Spinal cord (tissue), 10 donors: ENCODE data around the gene FBXL4. TPM values are rescaled to one million over a fixed set of nuclear protein-coding genes. Genes with fewer than 3 reads are reported as not detected.

Source experiments
- DNase-seq, 6 donors: peaks; one replicate each; pipeline versions ENCODE4 v3.0.0 to v3.0.0-alpha.2; 2013 to 2015; ENCODE audit warnings: low spot score in 6 of 6, low read depth in 4 of 6
- H3K27ac ChIP-seq: one replicate; pipeline ENCODE4 v1.5.1; 2013; ENCODE audit warnings: low read depth, low read length, control low read depth
- H3K27me3 ChIP-seq: one replicate; pipeline ENCODE4 v1.6.1; 2013; ENCODE audit warnings: low read length; ENCODE audit not compliant: control insufficient read depth, insufficient read depth
- H3K36me3 ChIP-seq: one replicate; pipeline ENCODE4 v1.6.1; 2013; ENCODE audit warnings: low read length; ENCODE audit not compliant: control insufficient read depth, insufficient read depth
- H3K4me1 ChIP-seq: one replicate; pipeline ENCODE4 v1.6.1; 2013; ENCODE audit warnings: low read length; ENCODE audit not compliant: control insufficient read depth, insufficient read depth
- H3K4me3 ChIP-seq: one replicate; pipeline ENCODE4 v1.5.1; 2013; ENCODE audit warnings: low read depth, low read length, control low read depth
- H3K9me3 ChIP-seq: one replicate; pipeline ENCODE4 v1.6.1; 2013; ENCODE audit warnings: low read length; ENCODE audit not compliant: control insufficient read depth, insufficient read depth
- WGBS: methylation state at CpG from one replicate; pipeline ENCODE4 v1.1.5; 2013; ENCODE audit warnings: missing lambda C conversion rate; ENCODE audit not compliant: insufficient coverage; 5-methylcytosine and 5-hydroxymethylcytosine counted together
- polyA plus RNA-seq, 2 donors: library from polyadenylated mRNA; unstranded; fragments of 120-200 nt; gene quantifications; one replicate each; pipeline ENCODE4 v1.2.1, GENCODE V29; 2013; ENCODE audit not compliant: insufficient read length in 2 of 2
- total RNA-seq, 2 donors: library from RNA; depleted of rRNA in 1 of 2; stranded (reverse); fragments of 120-200 nt in 1 of 2; fragments of >200 nt in 1 of 2; gene quantifications; one replicate each; pipeline versions ENCODE4 v1.2.3 to v1.2.4, GENCODE V29; 2013 to 2014
- donor health status: healthy.

FBXL4 gene
- total and polyA plus RNA-seq, 4 donors = 10.5 to 35.4 (median 17.1) TPM

DNA sequence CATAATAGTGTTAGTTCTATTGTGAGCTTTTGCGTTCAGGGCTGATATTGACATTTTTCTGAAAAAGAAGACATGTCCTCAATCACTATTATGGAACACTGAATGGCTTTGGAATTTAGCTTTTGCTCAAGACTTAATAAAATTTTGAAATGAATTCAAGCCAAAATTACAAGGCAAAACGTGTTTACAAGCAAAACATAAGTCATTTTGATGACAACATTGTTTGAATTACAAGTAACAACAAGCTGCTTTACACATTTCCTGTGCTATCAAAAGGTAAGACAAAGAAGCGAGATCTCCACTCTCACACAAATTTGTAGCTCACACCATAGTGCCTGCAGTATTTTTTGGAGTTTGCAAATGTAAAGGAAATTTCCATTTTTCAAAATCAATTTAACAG is 75.9 kb downstream of the FBXL4 start:
- Histone ChIP-seq H3K27me3 (no peaks in the 10 kb centered on the region), H3K27ac (no peak overlapping the region), H3K4me3 (no peak overlapping the region), H3K9me3 (peaks cover 2% of the 10 kb centered on the region), H3K4me1 (no peaks in the 10 kb centered on the region), H3K36me3 (no peaks in the 10 kb centered on the region)
- no peak for DNase-seq
- WGBS = 43% methylated on average over 1 of the region's 3 CpGs

DNA sequence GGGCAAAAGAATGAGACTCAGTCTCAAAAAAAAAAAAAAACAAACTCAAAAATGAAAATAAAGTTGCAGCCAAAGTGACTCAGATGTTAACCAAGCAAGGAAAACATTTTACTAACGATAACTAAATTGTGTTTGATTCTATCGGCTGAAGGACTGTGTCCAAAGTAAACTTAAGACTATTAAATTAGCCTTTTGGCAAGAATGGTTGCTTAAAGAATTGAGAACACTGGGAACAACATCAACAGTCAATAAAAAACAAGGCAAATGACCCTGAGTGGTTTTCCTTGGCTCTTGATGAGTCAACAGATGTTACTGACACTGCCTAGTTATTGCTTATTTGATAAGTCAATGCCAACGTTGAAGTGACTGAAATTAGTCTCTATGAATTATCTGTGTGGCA is 76.7 kb downstream of the FBXL4 start:
- no peak for DNase-seq
- Histone ChIP-seq H3K9me3 (peaks cover 2% of the 10 kb centered on the region), H3K27me3 (no peaks in the 10 kb centered on the region), H3K4me1 (no peaks in the 10 kb centered on the region), H3K4me3 (no peak overlapping the region), H3K36me3 (no peaks in the 10 kb centered on the region), H3K27ac (no peak overlapping the region)
- WGBS = no CpG with 5 or more reads among the region's 3 CpGs

DNA sequence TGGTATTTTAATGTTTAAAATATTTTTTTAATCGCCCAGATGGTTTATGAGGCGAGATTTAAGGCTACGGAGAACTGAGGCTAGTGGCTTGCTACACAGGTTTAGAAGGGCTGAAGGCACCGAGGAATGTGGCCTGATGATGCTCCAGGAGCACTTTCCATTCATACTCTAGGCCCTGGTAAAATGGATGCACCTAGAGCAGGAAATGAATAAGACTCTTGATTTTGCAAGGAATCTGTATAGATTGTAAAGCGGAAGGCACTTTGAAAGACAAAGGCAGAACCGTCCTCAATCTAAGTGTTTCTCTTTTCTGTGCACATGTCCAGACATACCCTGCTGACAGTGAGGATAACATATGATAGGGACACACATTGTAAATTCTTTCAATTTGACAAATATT is 83.2 kb downstream of the FBXL4 start:
- Histone ChIP-seq H3K9me3 (no peaks in the 10 kb centered on the region), H3K27ac (no peak overlapping the region), H3K4me3 (no peak overlapping the region), H3K4me1 (no peaks in the 10 kb centered on the region), H3K36me3 (no peaks in the 10 kb centered on the region), H3K27me3 (no peaks in the 10 kb centered on the region)
- no peak for DNase-seq
- WGBS = 100% methylated on average over 3 of the region's 6 CpGs

DNA sequence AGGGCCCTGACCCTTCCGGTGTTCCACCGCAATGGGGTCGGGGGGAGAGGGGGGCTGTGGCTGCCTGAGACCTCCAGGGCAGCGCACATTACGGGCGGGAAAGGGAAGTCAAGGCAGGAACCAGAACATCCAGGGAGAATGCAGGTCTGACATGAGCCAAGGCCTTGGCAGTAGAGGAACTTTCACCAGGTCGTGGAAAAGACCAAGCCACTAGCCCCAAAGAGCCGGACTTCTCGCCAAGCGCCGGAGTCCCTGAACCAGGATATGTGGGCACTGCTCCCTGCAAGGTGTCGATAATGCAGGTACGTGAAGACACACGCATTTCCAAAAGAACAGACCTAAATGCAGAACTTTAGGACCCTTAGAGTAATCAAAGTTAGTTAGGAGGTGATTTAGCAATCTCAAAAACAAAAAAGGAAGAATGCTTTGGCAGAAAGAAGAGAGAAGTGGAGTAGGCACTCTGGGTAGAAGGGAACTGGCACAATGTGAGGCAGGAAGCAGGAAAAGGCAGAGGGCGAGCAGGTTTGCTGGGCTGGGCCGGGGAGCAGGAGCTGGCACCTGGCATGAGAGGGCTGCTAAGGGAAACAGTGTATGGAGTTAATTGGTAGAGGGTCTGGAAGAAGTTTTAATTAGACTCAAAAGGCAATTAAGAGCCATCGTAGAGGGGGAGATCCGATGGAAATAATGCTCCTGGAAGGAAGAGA is 99.1 kb downstream of the FBXL4 start:
- H3K4me3 ChIP-seq = no peak overlapping the region
- peaks cover 39% of the 10 kb centered on the region for H3K27me3 ChIP-seq
- DNase-seq = peak in 1 of 6 donors; percentile 40
- no peaks in the 10 kb centered on the region for H3K9me3 ChIP-seq
- no peak overlapping the region for H3K27ac ChIP-seq
- WGBS = 65% methylated on average over 18 of the region's 18 CpGs
- peaks cover 15% of the 10 kb centered on the region for H3K36me3 ChIP-seq
- peaks cover 31% of the 10 kb centered on the region for H3K4me1 ChIP-seq

DNA sequence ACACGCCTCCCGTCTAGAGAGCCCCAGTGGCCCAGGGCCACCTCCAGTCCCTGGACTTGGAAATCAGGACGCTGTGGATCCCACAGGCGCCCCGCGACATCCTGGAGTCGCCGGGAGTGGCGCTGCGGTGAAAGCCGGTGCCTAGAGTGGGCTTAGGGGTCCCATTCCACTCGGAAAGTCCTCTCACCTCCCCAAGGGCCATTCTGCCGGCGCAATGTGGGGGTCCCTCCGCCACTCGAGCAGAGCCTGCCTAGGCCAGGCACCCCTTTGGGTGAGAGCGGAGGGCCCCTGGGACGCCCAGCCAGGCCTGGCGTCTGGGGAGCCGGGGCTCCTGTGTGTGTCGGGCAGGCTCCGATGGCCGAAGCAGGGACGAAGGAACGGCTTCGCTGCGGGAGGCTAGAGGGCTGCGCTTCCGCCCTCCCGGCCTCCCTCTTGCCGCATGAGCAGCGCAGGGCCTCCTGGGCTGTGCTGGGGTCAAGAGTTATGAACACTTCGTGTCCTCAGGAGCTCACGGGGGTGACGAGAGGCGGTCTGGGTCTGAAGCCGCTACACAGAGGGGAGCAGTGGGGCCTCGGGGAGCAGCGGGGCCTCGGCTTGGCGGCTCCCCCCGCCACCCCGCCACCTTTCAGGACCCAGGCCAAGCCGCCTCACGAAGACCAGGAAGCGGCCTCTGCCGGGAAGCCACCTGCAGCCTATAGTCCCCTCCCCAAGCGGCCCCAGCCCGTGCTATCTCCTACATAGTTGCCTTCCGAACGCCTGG is 99.8 kb downstream of the FBXL4 start:
- H3K36me3 ChIP-seq = peaks cover 16% of the 10 kb centered on the region
- peak in 3 of 6 donors; percentile 0 to 52 (median 12) for DNase-seq
- H3K27ac ChIP-seq = no peak overlapping the region
- H3K4me1 ChIP-seq = peaks cover 37% of the 10 kb centered on the region
- no peaks in the 10 kb centered on the region for H3K9me3 ChIP-seq
- H3K4me3 ChIP-seq = peak overlapping the region; percentile 28
- peaks cover 46% of the 10 kb centered on the region for H3K27me3 ChIP-seq
- 31% methylated on average over 43 of the region's 51 CpGs for WGBS

DNA sequence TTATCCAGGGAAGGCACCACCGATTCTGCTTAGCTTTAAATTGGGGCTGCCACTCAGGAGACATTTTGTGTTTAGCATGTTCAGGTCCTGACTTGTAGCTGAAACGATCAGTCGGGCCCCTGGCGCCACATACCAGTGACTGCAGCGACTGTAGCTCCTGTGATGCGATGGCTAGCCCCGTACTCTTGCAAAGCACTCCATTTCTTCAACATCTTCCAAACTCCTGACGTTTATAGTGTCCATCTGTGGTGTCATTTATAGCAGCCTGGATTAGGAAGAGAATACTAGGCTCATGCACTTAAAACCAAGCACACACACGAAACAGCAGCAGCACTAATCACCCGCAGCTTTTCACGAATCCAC is 100.3 kb downstream of the FBXL4 start:
- Histone ChIP-seq H3K27me3 (peaks cover 51% of the 10 kb centered on the region), H3K4me1 (peaks cover 43% of the 10 kb centered on the region), H3K27ac (no peak overlapping the region), H3K36me3 (peaks cover 21% of the 10 kb centered on the region), H3K4me3 (peak overlapping the region; percentile 28), H3K9me3 (no peaks in the 10 kb centered on the region)
- DNase-seq = peak in 2 of 6 donors; percentile 2 to 43
- 26% methylated on average over 8 of the region's 11 CpGs for WGBS

DNA sequence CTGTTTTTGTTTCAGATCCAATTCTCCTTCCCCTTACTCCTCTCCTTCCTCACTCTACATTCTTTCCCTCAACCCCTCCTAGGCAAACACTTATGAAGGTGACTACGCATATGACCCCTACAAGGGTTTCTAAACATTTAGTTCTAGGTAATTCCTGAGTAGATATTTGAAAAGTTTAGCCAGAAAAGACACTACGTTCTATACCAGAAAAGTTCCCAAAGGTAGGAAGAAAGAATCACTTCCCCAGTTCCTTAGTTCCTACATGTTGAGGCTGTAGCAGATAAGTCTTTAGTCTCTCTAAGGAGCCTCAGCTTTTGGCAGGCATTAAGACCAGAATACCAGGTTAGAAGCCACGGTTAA is 101.7 kb downstream of the FBXL4 start:
- Histone ChIP-seq H3K9me3 (no peaks in the 10 kb centered on the region), H3K27ac (no peak overlapping the region), H3K36me3 (peaks cover 24% of the 10 kb centered on the region), H3K4me3 (peak overlapping the region; percentile 50), H3K27me3 (peaks cover 59% of the 10 kb centered on the region), H3K4me1 (peaks cover 46% of the 10 kb centered on the region)
- no peak for DNase-seq
- no CpG with 5 or more reads among the region's 3 CpGs for WGBS

DNA sequence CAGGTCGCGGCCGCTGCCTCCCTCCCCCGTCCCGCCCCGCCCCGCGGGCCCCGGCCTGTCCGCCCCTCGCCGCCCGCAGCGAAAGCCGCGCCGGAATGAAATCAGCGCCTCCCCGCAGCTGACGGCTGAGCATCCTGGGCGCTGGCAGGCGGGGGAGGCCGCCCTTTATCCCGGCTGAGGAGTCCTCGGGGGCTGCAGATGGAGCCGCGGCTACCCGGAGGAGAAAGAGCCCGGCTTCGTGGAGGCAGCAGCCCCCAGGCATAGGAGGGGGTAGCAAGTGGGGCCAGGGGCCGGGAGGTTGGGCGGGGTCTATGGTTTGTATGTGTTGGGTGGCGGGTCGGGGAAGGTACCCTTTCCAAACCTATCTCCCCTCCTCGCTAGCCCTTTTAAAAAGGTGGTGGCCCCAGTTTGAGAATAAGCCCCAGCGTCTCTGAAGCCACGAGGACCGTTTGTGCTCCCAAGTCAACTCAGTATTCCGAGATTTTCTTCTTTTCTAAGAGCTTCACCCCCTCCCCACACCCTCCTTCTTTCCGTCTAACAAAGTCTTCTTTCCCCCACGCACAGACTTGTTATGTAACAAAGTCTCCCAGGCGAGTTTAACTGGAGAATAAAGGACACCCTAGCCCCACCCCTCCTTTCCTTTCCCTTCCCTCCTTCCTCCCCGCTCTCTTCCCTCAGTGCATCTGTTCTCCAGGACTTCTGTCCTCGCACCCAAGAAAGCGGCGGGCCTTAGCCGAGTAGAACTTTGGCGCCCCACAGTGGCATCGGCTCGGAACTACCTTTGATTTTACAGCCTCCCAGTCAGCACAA is 102.3 kb downstream of the FBXL4 start:
- Histone ChIP-seq H3K27ac (peak overlapping the region; percentile 91), H3K27me3 (peaks cover 64% of the 10 kb centered on the region), H3K36me3 (peaks cover 24% of the 10 kb centered on the region), H3K4me1 (peaks cover 46% of the 10 kb centered on the region), H3K9me3 (no peaks in the 10 kb centered on the region), H3K4me3 (peak overlapping the region; percentile 50)
- DNase-seq = peak in 5 of 6 donors; percentile 83 to 98 (median 90)
- WGBS = 0% methylated on average over 39 of the region's 50 CpGs

DNA sequence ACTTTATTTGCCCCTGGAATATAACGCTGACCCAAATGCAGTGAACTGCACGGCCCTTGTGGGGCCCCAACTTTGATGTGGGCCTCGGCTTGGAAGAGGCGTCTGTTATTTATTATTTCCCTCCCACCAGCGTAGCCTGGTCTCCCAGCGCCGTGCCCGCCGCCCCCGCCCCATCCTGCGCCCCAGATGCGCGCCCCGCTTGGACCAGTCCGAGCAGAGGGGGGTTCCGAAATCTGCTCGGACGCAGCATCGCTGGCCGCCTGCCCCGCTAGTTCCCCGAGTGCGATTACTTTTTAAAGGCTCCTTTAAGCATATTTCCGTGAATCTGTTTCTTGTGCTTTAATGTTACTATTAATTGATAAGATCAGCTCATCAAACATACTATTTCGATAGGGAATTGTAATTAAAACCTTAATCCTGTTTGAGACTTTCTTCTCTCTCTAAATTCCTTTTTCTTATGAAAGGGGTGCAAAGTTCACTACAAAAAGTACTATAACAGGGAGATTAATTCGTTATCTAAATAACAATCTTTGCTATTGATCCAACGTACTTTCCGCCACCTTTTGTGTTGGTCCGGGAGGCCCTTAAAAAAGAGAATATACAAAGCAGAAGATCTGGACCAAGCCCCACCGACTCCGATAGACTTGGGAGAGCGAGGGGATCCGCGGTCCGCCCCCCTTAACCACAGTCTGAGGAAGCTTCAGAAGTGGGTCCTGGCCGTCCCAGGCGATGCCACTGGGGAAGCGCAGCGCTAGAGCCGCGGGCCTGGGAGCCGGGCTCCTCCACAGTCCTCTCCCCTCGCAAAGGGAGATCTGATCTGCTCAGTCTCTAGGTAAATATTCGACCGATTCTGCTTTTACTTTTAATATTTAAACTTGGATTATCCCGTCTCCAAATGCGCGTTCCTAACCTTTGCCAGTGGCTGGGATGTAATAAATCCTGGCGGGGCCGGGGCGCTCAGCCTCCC is 103.2 kb downstream of the FBXL4 start:
- peak overlapping the region; percentile 50 for H3K4me3 ChIP-seq
- WGBS = 2% methylated on average over 37 of the region's 51 CpGs
- DNase-seq = peak in 4 of 6 donors; percentile 30 to 78 (median 53)
- peaks cover 46% of the 10 kb centered on the region for H3K4me1 ChIP-seq
- H3K9me3 ChIP-seq = no peaks in the 10 kb centered on the region
- H3K27ac ChIP-seq = peak overlapping the region; percentile 91
- peaks cover 69% of the 10 kb centered on the region for H3K27me3 ChIP-seq
- peaks cover 24% of the 10 kb centered on the region for H3K36me3 ChIP-seq
